NCI-H2196 treated with DMSO at 0.1 percent for 48 hours (cell line): ENCODE measurements around the gene AANAT.

Source experiments
- DNase-seq: peaks from one replicate; lab custom pipeline; 2025; ENCODE audit not compliant: unreplicated experiment; lab: John Stamatoyannopoulos, UW

AANAT gene

GRCh38 chr17:76467366-76467765 lies at the start of gene AANAT:
Gene AANAT (plus strand): TSS chr17:76467603. CDS start chr17:76468747, 1,144 bp downstream.
- DNase-seq: no peak

- peak; percentile 88 for DNase-seq
Observed at GRCh38 chr17:76419576-76420260, 47.7 kb upstream of the AANAT start.

GRCh38 chr17:76420356-76421043 lies 46.9 kb upstream of the AANAT start:
- no peak for DNase-seq

- no peak for DNase-seq
Observed at GRCh38 chr17:76421044-76421407, 46.4 kb upstream of the AANAT start.

GRCh38 chr17:76422406-76422805 lies 45.0 kb upstream of the AANAT start:
- no peak for DNase-seq

GRCh38 chr17:76422860-76423259 lies 44.5 kb upstream of the AANAT start:
- DNase-seq: no peak

GRCh38 chr17:76426853-76427252 lies 40.5 kb upstream of the AANAT start:
- DNase-seq: no peak

GRCh38 chr17:76427501-76428231 lies 39.7 kb upstream of the AANAT start:
- DNase-seq: no peak

GRCh38 chr17:76428511-76428910 lies 38.9 kb upstream of the AANAT start:
- no peak for DNase-seq

GRCh38 chr17:76431509-76431908 lies 35.9 kb upstream of the AANAT start:
- no peak for DNase-seq

- DNase-seq: no peak
Observed at GRCh38 chr17:76432004-76432403, 35.4 kb upstream of the AANAT start.

- no peak for DNase-seq
Observed at GRCh38 chr17:76432712-76433336, 34.6 kb upstream of the AANAT start.

- no peak for DNase-seq
Observed at GRCh38 chr17:76433693-76434092, 33.7 kb upstream of the AANAT start.

GRCh38 chr17:76434870-76435269 lies 32.5 kb upstream of the AANAT start:
- DNase-seq: no peak

GRCh38 chr17:76435751-76436150 lies 31.7 kb upstream of the AANAT start:
- DNase-seq: no peak

GRCh38 chr17:76437467-76438402 lies 29.7 kb upstream of the AANAT start:
- DNase-seq: no peak

GRCh38 chr17:76438906-76439305 lies 28.5 kb upstream of the AANAT start:
- no peak for DNase-seq

GRCh38 chr17:76439314-76439928 lies 28.0 kb upstream of the AANAT start:
- DNase-seq: no peak

GRCh38 chr17:76440751-76441362 lies 26.5 kb upstream of the AANAT start:
- DNase-seq: no peak
